ENCODE results near the gene DIPK1B.

GRCh38 chr9:136666372-136667213 is 45.8 kb upstream of the DIPK1B start:
- TF ChIP-seq SMC3 (conservative IDR thresholded peaks at IDR 0.05; ENCODE audit: poor library complexity): no peak
- TF ChIP-seq CTCF (IDR thresholded peaks at IDR 0.05; ENCODE audit: poor library complexity, severe bottlenecking): no peak
- TF ChIP-seq TAF1 (IDR thresholded peaks at IDR 0.05; ENCODE audit: low read depth): no peak
- TF ChIP-seq EP300 (conservative IDR thresholded peaks at IDR 0.05; ENCODE audit: poor library complexity, severe bottlenecking): no peak
- TF ChIP-seq POLR2AphosphoS5 (IDR thresholded peaks at IDR 0.05): no peak
- no peak for TF ChIP-seq RAD21 (conservative IDR thresholded peaks at IDR 0.05)

Data from neural cell (in vitro differentiated cells).